ENCODE measurements around the gene CAMKK2. TPM values are rescaled to one million over a fixed set of nuclear protein-coding genes. Genes with fewer than 3 reads are reported as not detected.

The CAMKK2 gene
- total and polyA plus RNA-seq, 2 of the 4 experiments (the other 2 are of a cell fraction): 15.2 to 24.7 TPM

GRCh38 chr12:121232977-121233627, 63.4 kb downstream of the CAMKK2 start:
- Histone ChIP-seq H2AFZ (replicated peaks; ENCODE audit: low read length, poor library complexity) (no peak overlapping the region), H3K56ac (ENCODE audit: extremely low read depth, insufficient read depth, low read length) (no peak overlapping the region), H3K9me1 (ENCODE audit: insufficient read depth, low read length) (no peaks in the 10 kb centered on the region), H4K8ac (ENCODE audit: low read depth in 2 of 2, low read length in 2 of 2) (no peak overlapping the region), H3K9ac (ENCODE audit: low read depth, low read length) (no peak overlapping the region), H3K27ac (ENCODE audit: insufficient read depth, low read length) (no peak overlapping the region), H3K9me3 (ENCODE audit: control insufficient read depth, insufficient read depth, low read length) (no peaks in the 10 kb centered on the region), H4K91ac (ENCODE audit: insufficient read depth, low read depth, low read length) (no peak overlapping the region), H2BK5ac (ENCODE audit: low read depth, low read length, poor library complexity, severe bottlenecking) (no peak overlapping the region), H3K14ac (replicated peaks; ENCODE audit: low read depth, low read length) (no peak overlapping the region), H3K23ac (ENCODE audit: low read depth, low read length) (no peak overlapping the region), H4K5ac (ENCODE audit: low read depth, low read length) (no peak overlapping the region), H3K79me1 (ENCODE audit: low read depth in 1 of 2, low read length in 2 of 2) (no peaks in the 10 kb centered on the region), H2BK15ac (ENCODE audit: low read depth, low read length) (no peak overlapping the region), H3K18ac (ENCODE audit: low read depth, low read length) (no peak overlapping the region), H3K4me1 (ENCODE audit: control insufficient read depth, insufficient read depth, low read length) (no peaks in the 10 kb centered on the region; the same call in 1 of the 2 replicates), H2AK5ac (ENCODE audit: low read depth, low read length) (no peak overlapping the region), H3K4me2 (ENCODE audit: low read depth, low read length) (no peak overlapping the region), H3K4ac (ENCODE audit: low read depth, low read length) (no peak overlapping the region), H2AK9ac (replicated peaks; ENCODE audit: low read depth, low read length, poor library complexity) (no peak overlapping the region), H2BK120ac (ENCODE audit: low read depth, low read length) (no peak overlapping the region), H4K20me1 (ENCODE audit: insufficient read depth, low read length) (no peaks in the 10 kb centered on the region), H2BK20ac (ENCODE audit: low read depth, low read length) (no peak overlapping the region), H3K27me3 (ENCODE audit: control insufficient read depth, insufficient read depth, low read length) (no peaks in the 10 kb centered on the region), H3K4me3 (ENCODE audit: insufficient read depth, low read depth, low read length) (no peak overlapping the region), H3K36me3 (ENCODE audit: control insufficient read depth, insufficient read depth, low read length) (peaks cover 10% of the 10 kb centered on the region; the same call in 1 of the 2 replicates)
- no TSS peak for BruUV-seq (replicated peaks)
- POLR2A ChIA-PET (ENCODE audit: unreplicated experiment): no interaction called here
- intact Hi-C loops (cut with micrococcal nuclease): no loop called here
- CTCF ChIA-PET: no interaction called here
- WGBS, 2 experiments (ENCODE audit: extremely low coverage in 2 of 2, insufficient read length in 1 of 2): 100% methylated on average over 2 of the region's 14 CpGs; no CpG with 5 or more reads in 1 of the 2 experiments
- in situ Hi-C loops (cut with MboI; ENCODE audit: low sequenced_read_pairs): no loop called here
- TF ChIP-seq BHLHE40 (IDR thresholded peaks at IDR 0.05; ENCODE audit: low read depth, low read length) (no peak), CHD1 (IDR thresholded peaks at IDR 0.05; ENCODE audit: low read depth, low read length) (no peak), RCOR1 (IDR thresholded peaks at IDR 0.05; ENCODE audit: insufficient replicate concordance, low read length) (no peak), NFE2L2 (IDR thresholded peaks at IDR 0.05; ENCODE audit: low read depth, low read length) (no peak), MXI1 (IDR thresholded peaks at IDR 0.05; ENCODE audit: borderline replicate concordance, low read depth, low read length) (no peak)
- TF ChIP-seq, protein P1, sequence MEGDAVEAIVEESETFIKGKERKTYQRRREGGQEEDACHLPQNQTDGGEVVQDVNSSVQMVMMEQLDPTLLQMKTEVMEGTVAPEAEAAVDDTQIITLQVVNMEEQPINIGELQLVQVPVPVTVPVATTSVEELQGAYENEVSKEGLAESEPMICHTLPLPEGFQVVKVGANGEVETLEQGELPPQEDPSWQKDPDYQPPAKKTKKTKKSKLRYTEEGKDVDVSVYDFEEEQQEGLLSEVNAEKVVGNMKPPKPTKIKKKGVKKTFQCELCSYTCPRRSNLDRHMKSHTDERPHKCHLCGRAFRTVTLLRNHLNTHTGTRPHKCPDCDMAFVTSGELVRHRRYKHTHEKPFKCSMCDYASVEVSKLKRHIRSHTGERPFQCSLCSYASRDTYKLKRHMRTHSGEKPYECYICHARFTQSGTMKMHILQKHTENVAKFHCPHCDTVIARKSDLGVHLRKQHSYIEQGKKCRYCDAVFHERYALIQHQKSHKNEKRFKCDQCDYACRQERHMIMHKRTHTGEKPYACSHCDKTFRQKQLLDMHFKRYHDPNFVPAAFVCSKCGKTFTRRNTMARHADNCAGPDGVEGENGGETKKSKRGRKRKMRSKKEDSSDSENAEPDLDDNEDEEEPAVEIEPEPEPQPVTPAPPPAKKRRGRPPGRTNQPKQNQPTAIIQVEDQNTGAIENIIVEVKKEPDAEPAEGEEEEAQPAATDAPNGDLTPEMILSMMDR (conservative IDR thresholded peaks at IDR 0.05; ENCODE audit: low read depth, low read length): no peak
- dilution Hi-C loops (cut with HindIII; ENCODE audit: low sequenced_read_pairs, unreplicated experiment): no loop called here
- ATAC-seq (ENCODE audit: low read depth) (no peak), DNase-seq (no peak)
